SH-SY5Y (cell line): ENCODE data around the gene NDUFS8.

ENCODE experiments used
- GATA2 ChIP-seq: IDR thresholded peaks from 2 replicates; pipeline ENCODE4 v1.6.1; 2011; ENCODE audit warnings: mild to moderate bottlenecking, low read depth, low read length
- GATA3 ChIP-seq: IDR thresholded peaks from 2 replicates; pipeline ENCODE4 v1.6.1; 2011; ENCODE audit warnings: low read depth, mild to moderate bottlenecking, low read length, moderate library complexity

- TF ChIP-seq GATA3 (no peak), GATA2 (no peak)
Measured at GRCh38 chr11:67997475-67997921, 33.0 kb upstream of the NDUFS8 start.
